Uterus (tissue), 4 donors: ENCODE results near the gene CPPED1. TPM values are rescaled to one million over a fixed set of nuclear protein-coding genes. Genes with fewer than 3 reads are reported as not detected.

Experiments used
- DNase-seq, 2 donors: peaks; one replicate each; pipeline ENCODE4 v3.0.0-alpha.2; 2019 to 2020
- H3K27ac ChIP-seq, 2 donors: fragments of 200-600 bp; sonication (generic); 1 replicate in 1 of 2; 2 replicates in 1 of 2; pipeline ENCODE4 v1.5.1; 2016 to 2018
- H3K27me3 ChIP-seq, 2 donors: fragments of 200-600 bp; sonication (generic); one replicate each; pipeline ENCODE4 v1.5.1; 2018 to 2019; ENCODE audit warnings: control low read depth in 1 of 2
- H3K36me3 ChIP-seq, 2 donors: fragments of 200-600 bp; sonication (generic); one replicate each; pipeline ENCODE4 v1.5.1; 2019; ENCODE audit warnings: control low read depth in 1 of 2
- H3K4me1 ChIP-seq, 2 donors: fragments of 200-600 bp; sonication (generic); one replicate each; pipeline ENCODE4 v1.5.1; 2018 to 2019; ENCODE audit warnings: control low read depth in 1 of 2
- H3K4me3 ChIP-seq, 2 donors: fragments of 200-600 bp; sonication (generic); 1 replicate in 1 of 2; 2 replicates in 1 of 2; pipeline ENCODE4 v1.5.1; 2018 to 2019; ENCODE audit warnings: mild to moderate bottlenecking in 1 of 2
- H3K9me3 ChIP-seq, 2 donors: fragments of 200-600 bp; sonication (generic); one replicate each; pipeline ENCODE4 v1.5.1; 2019; ENCODE audit warnings: control low read depth in 1 of 2
- POLR2A ChIP-seq, 2 donors: fragments of 450-650 bp; IDR thresholded peaks; one replicate each; pipeline ENCODE4 v1.6.1; 2016; ENCODE audit warnings: antibody characterized with exemption in 2 of 2, mild to moderate bottlenecking in 1 of 2, moderate library complexity in 1 of 2
- intact Hi-C: fragments of 100-400 bp; cut with DNase I; formaldehyde crosslinking; loops from one replicate; pipeline ENCODE4 v1.15.1; 2023; ENCODE audit warnings: low total_unique reads
- total RNA-seq, 4 donors: library from RNA; depleted of rRNA in 3 of 4; stranded (reverse); fragments of >200 nt in 3 of 4; gene quantifications; one replicate each; pipeline versions ENCODE4 v1.1.0 to v1.2.4, GENCODE V29; 2014 to 2023
- TF ChIP-seq, protein P1 (sequence below), 4 experiments: fragments of 200-600 bp in 2 of 4; fragments of 450-650 bp in 2 of 4; sonication (generic) in 2 of 4; IDR thresholded peaks; one replicate each; pipeline ENCODE4 v1.5.1; 2016 to 2019; ENCODE audit warnings: antibody characterized with exemption in 4 of 4, mild to moderate bottlenecking in 2 of 4, moderate library complexity in 1 of 4
- donor health status: DM: yes; HTN: yes; CAD: no.

Gene CPPED1
- total RNA-seq, 4 donors from 2014 or later: 1.5 to 9.2 (median 5.5) TPM

- Histone ChIP-seq H3K27me3 (no peaks in the 10 kb centered on the region), H3K4me1 (no peaks in the 10 kb centered on the region), H3K4me3 (no peak overlapping the region), H3K9me3 (peaks cover 0 to 7% of the 10 kb centered on the region in 2 donors), H3K27ac (no peak overlapping the region), H3K36me3 (no peaks in the 10 kb centered on the region)
- DNase-seq: no peak
- intact Hi-C loops: no loop called here
- TF ChIP-seq, protein P1, sequence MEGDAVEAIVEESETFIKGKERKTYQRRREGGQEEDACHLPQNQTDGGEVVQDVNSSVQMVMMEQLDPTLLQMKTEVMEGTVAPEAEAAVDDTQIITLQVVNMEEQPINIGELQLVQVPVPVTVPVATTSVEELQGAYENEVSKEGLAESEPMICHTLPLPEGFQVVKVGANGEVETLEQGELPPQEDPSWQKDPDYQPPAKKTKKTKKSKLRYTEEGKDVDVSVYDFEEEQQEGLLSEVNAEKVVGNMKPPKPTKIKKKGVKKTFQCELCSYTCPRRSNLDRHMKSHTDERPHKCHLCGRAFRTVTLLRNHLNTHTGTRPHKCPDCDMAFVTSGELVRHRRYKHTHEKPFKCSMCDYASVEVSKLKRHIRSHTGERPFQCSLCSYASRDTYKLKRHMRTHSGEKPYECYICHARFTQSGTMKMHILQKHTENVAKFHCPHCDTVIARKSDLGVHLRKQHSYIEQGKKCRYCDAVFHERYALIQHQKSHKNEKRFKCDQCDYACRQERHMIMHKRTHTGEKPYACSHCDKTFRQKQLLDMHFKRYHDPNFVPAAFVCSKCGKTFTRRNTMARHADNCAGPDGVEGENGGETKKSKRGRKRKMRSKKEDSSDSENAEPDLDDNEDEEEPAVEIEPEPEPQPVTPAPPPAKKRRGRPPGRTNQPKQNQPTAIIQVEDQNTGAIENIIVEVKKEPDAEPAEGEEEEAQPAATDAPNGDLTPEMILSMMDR (IDR thresholded peaks at IDR 0.05): no peak
- TF ChIP-seq POLR2A (IDR thresholded peaks at IDR 0.05): no peak
These were observed 139.4 kb downstream of the CPPED1 start for GRCh38 chr16:12664164-12664733.

- TF ChIP-seq, protein P1 (IDR thresholded peaks at IDR 0.05): no peak
- no peak for TF ChIP-seq POLR2A (IDR thresholded peaks at IDR 0.05)
- no peaks in the 10 kb centered on the region for H3K27me3 ChIP-seq
- no peaks in the 10 kb centered on the region for H3K4me1 ChIP-seq
- H3K9me3 ChIP-seq: peaks cover 0 to 12% of the 10 kb centered on the region in 2 donors
- intact Hi-C loops: no loop called here
- DNase-seq: no peak
- no peak overlapping the region for H3K4me3 ChIP-seq
- H3K27ac ChIP-seq: no peak overlapping the region
- no peaks in the 10 kb centered on the region for H3K36me3 ChIP-seq
These were observed 142.0 kb downstream of the CPPED1 start for GRCh38 chr16:12661656-12662172.

- intact Hi-C loops: no loop called here
- no peaks in the 10 kb centered on the region for H3K27me3 ChIP-seq
- no peaks in the 10 kb centered on the region for H3K4me1 ChIP-seq
- H3K36me3 ChIP-seq: no peaks in the 10 kb centered on the region
- no peak overlapping the region for H3K27ac ChIP-seq
- TF ChIP-seq, protein P1 (IDR thresholded peaks at IDR 0.05): no peak
- no peak for TF ChIP-seq POLR2A (IDR thresholded peaks at IDR 0.05)
- peaks cover 0 to 12% of the 10 kb centered on the region in 2 donors for H3K9me3 ChIP-seq
- no peak overlapping the region for H3K4me3 ChIP-seq
- no peak for DNase-seq
These were observed 143.8 kb downstream of the CPPED1 start for GRCh38 chr16:12659871-12660270.

DNA sequence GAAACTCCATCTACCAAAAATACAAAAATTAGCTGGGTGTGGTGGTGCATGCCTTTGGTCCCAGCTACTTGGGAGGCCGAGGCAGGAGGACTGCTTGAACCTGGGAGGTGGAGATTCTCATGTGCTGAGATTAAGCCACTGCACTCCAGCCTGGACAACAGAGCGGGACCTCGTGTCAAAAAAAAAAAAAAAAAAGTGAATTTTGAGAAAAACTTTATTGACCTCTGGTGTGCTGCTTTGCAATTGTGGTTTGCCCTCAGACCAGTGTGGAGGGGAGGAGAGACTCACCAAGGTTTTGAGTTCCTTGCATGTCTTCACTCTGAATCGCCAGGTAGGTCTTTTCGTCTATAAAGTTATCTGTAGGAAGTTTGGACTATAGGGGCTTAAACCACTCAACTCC lies 145.2 kb downstream of the CPPED1 start:
- intact Hi-C loops: no loop called here
- Histone ChIP-seq H3K9me3 (peaks cover 0 to 12% of the 10 kb centered on the region in 2 donors), H3K27me3 (no peaks in the 10 kb centered on the region), H3K27ac (no peak overlapping the region), H3K4me3 (no peak overlapping the region), H3K36me3 (no peaks in the 10 kb centered on the region), H3K4me1 (no peaks in the 10 kb centered on the region)
- TF ChIP-seq POLR2A (IDR thresholded peaks at IDR 0.05): no peak
- TF ChIP-seq, protein P1 (IDR thresholded peaks at IDR 0.05): no peak
- no peak for DNase-seq

- intact Hi-C loops: no loop called here
- no peak overlapping the region for H3K4me3 ChIP-seq
- DNase-seq: no peak
- no peaks in the 10 kb centered on the region for H3K4me1 ChIP-seq
- H3K27me3 ChIP-seq: no peaks in the 10 kb centered on the region
- H3K27ac ChIP-seq: no peak overlapping the region
- peaks cover 0 to 12% of the 10 kb centered on the region in 2 donors for H3K9me3 ChIP-seq
- TF ChIP-seq, protein P1 (IDR thresholded peaks at IDR 0.05): no peak
- TF ChIP-seq POLR2A (IDR thresholded peaks at IDR 0.05): no peak
- no peaks in the 10 kb centered on the region for H3K36me3 ChIP-seq
These were observed 148.2 kb downstream of the CPPED1 start for GRCh38 chr16:12655537-12655936.
